Measurements from ENCODE around the gene DEFB131B.
"Not testable (repeated sequence)": the region's sequence is repeated elsewhere in the genome, so short reads cannot be mapped to it uniquely, and the experiment has no call there.

DEFB131B gene

GRCh38 chr11:71908218-71908617 is 30.0 kb downstream of the DEFB131B start:
- no peaks in the 10 kb centered on the region for H3K4me1 ChIP-seq (ENCODE audit: control insufficient read depth, insufficient read depth, low read depth, low read length)
- no peak overlapping the region for H3K4ac ChIP-seq (ENCODE audit: low read depth in 1 of 2, low read length in 2 of 2)
- no peak overlapping the region for H2AK5ac ChIP-seq (ENCODE audit: low read length, severe bottlenecking)
- H2BK5ac ChIP-seq (ENCODE audit: low read depth, low read length, poor library complexity, severe bottlenecking) = no peak overlapping the region
- H3K14ac ChIP-seq (ENCODE audit: low read length in 2 of 2) = no peak overlapping the region
- H2AFZ ChIP-seq (ENCODE audit: low read depth, low read length) = no peak overlapping the region
- no peaks in the 10 kb centered on the region for H3K79me1 ChIP-seq (replicated peaks; ENCODE audit: low read length, poor library complexity, severe bottlenecking)
- H4K8ac ChIP-seq (ENCODE audit: low read length) = no peak overlapping the region
- H3K4me3 ChIP-seq (ENCODE audit: insufficient read depth in 1 of 2, low read depth in 1 of 2, low read length in 2 of 2) = no peak overlapping the region
- peaks cover 5 to 6% of the 10 kb centered on the region in 2 experiments for H3K36me3 ChIP-seq (ENCODE audit: control insufficient read depth in 1 of 2, insufficient read depth in 2 of 2, low read depth in 1 of 2, low read length in 2 of 2)
- DNase-seq = no peak
- H3K23ac ChIP-seq (ENCODE audit: low read length in 2 of 2) = no peak overlapping the region
- no peak overlapping the region for H3K9ac ChIP-seq (ENCODE audit: low read length)
- no peak overlapping the region for H3K27ac ChIP-seq (ENCODE audit: low read length, poor library complexity, severe bottlenecking)
- no peak overlapping the region for H2BK12ac ChIP-seq (ENCODE audit: low read length in 2 of 2)
- H3K9me3 ChIP-seq (ENCODE audit: control insufficient read depth, low read length) = no peaks in the 10 kb centered on the region
- H2BK15ac ChIP-seq (ENCODE audit: low read depth, poor library complexity, severe bottlenecking) = no peak overlapping the region
- no peak overlapping the region for H2BK120ac ChIP-seq (ENCODE audit: low read depth, low read length)
- no peak overlapping the region for H4K91ac ChIP-seq (ENCODE audit: low read length)
- H3K27me3 ChIP-seq (ENCODE audit: control insufficient read depth in 1 of 2, insufficient read depth in 1 of 2, low read length in 2 of 2) = no peaks in the 10 kb centered on the region
- H3K18ac ChIP-seq (ENCODE audit: low read depth in 1 of 2, low read length in 2 of 2) = no peak overlapping the region
- no peak overlapping the region for H3K4me2 ChIP-seq (ENCODE audit: low read length, poor library complexity, severe bottlenecking)
- WGBS = 97% methylated on average over 5 of the region's 9 CpGs

- 90% methylated on average over 5 of the region's 5 CpGs for WGBS
- H3K4me1 ChIP-seq (ENCODE audit: control insufficient read depth, insufficient read depth, low read depth, low read length); H3K4ac ChIP-seq (ENCODE audit: low read depth in 1 of 2, low read length in 2 of 2); H3K14ac ChIP-seq (ENCODE audit: low read length in 2 of 2); H2AFZ ChIP-seq (ENCODE audit: low read depth, low read length); H3K18ac ChIP-seq (ENCODE audit: low read depth in 1 of 2, low read length in 2 of 2); H3K4me2 ChIP-seq (ENCODE audit: low read length, poor library complexity, severe bottlenecking); H3K9me3 ChIP-seq (ENCODE audit: control insufficient read depth, low read length); H2BK15ac ChIP-seq (ENCODE audit: low read depth, poor library complexity, severe bottlenecking); H3K9ac ChIP-seq (ENCODE audit: low read length); H4K8ac ChIP-seq (ENCODE audit: low read length); H2BK5ac ChIP-seq (ENCODE audit: low read depth, low read length, poor library complexity, severe bottlenecking); H3K23ac ChIP-seq (ENCODE audit: low read length in 2 of 2); H2AK5ac ChIP-seq (ENCODE audit: low read length, severe bottlenecking); H3K4me3 ChIP-seq (ENCODE audit: insufficient read depth in 1 of 2, low read depth in 1 of 2, low read length in 2 of 2); H2BK120ac ChIP-seq (ENCODE audit: low read depth, low read length); H3K79me1 ChIP-seq (replicated peaks; ENCODE audit: low read length, poor library complexity, severe bottlenecking); H3K27ac ChIP-seq (ENCODE audit: low read length, poor library complexity, severe bottlenecking); DNase-seq; H4K91ac ChIP-seq (ENCODE audit: low read length); H3K27me3 ChIP-seq (ENCODE audit: control insufficient read depth in 1 of 2, insufficient read depth in 1 of 2, low read length in 2 of 2); H2BK12ac ChIP-seq (ENCODE audit: low read length in 2 of 2): not testable (repeated sequence)
- H3K36me3 ChIP-seq (ENCODE audit: control insufficient read depth in 1 of 2, insufficient read depth in 2 of 2, low read depth in 1 of 2, low read length in 2 of 2) = peaks cover 10 to 12% of the 10 kb centered on the region in 2 experiments
These were observed 32.5 kb downstream of the DEFB131B start for GRCh38 chr11:71910775-71911174.

GRCh38 chr11:71911321-71911985 is 33.2 kb downstream of the DEFB131B start:
- H3K4me2 ChIP-seq (ENCODE audit: low read length, poor library complexity, severe bottlenecking) = not testable (repeated sequence)

GRCh38 chr11:71911986-71912340 is 33.7 kb downstream of the DEFB131B start:
- H4K8ac ChIP-seq (ENCODE audit: low read length); H3K27me3 ChIP-seq (ENCODE audit: control insufficient read depth in 1 of 2, insufficient read depth in 1 of 2, low read length in 2 of 2); H2BK12ac ChIP-seq (ENCODE audit: low read length in 2 of 2); H3K23ac ChIP-seq (ENCODE audit: low read length in 2 of 2); H2BK15ac ChIP-seq (ENCODE audit: low read depth, poor library complexity, severe bottlenecking); H3K79me1 ChIP-seq (replicated peaks; ENCODE audit: low read length, poor library complexity, severe bottlenecking); H3K4me1 ChIP-seq (ENCODE audit: control insufficient read depth, insufficient read depth, low read depth, low read length); H3K9me3 ChIP-seq (ENCODE audit: control insufficient read depth, low read length); H3K4ac ChIP-seq (ENCODE audit: low read depth in 1 of 2, low read length in 2 of 2); H3K9ac ChIP-seq (ENCODE audit: low read length); H4K91ac ChIP-seq (ENCODE audit: low read length); H2BK5ac ChIP-seq (ENCODE audit: low read depth, low read length, poor library complexity, severe bottlenecking); H2BK120ac ChIP-seq (ENCODE audit: low read depth, low read length); H3K4me2 ChIP-seq (ENCODE audit: low read length, poor library complexity, severe bottlenecking); H3K4me3 ChIP-seq (ENCODE audit: insufficient read depth in 1 of 2, low read depth in 1 of 2, low read length in 2 of 2); H2AK5ac ChIP-seq (ENCODE audit: low read length, severe bottlenecking); H3K27ac ChIP-seq (ENCODE audit: low read length, poor library complexity, severe bottlenecking); H3K18ac ChIP-seq (ENCODE audit: low read depth in 1 of 2, low read length in 2 of 2); H3K14ac ChIP-seq (ENCODE audit: low read length in 2 of 2); DNase-seq; H2AFZ ChIP-seq (ENCODE audit: low read depth, low read length): not testable (repeated sequence)
- WGBS = 95% methylated on average over 10 of the region's 10 CpGs
- H3K36me3 ChIP-seq (ENCODE audit: control insufficient read depth in 1 of 2, insufficient read depth in 2 of 2, low read depth in 1 of 2, low read length in 2 of 2) = peaks cover 18% of the 10 kb centered on the region in 2 experiments

More at GRCh38 chr11:71911321-71911985, 33.2 kb downstream of the DEFB131B start:
- not testable (repeated sequence) for H2BK5ac ChIP-seq (ENCODE audit: low read depth, low read length, poor library complexity, severe bottlenecking); H3K4ac ChIP-seq (ENCODE audit: low read depth in 1 of 2, low read length in 2 of 2); H3K27ac ChIP-seq (ENCODE audit: low read length, poor library complexity, severe bottlenecking); H3K9me3 ChIP-seq (ENCODE audit: control insufficient read depth, low read length); H3K23ac ChIP-seq (ENCODE audit: low read length in 2 of 2); H3K18ac ChIP-seq (ENCODE audit: low read depth in 1 of 2, low read length in 2 of 2); H3K14ac ChIP-seq (ENCODE audit: low read length in 2 of 2); H3K4me1 ChIP-seq (ENCODE audit: control insufficient read depth, insufficient read depth, low read depth, low read length); H2AFZ ChIP-seq (ENCODE audit: low read depth, low read length); H4K91ac ChIP-seq (ENCODE audit: low read length); DNase-seq; H3K9ac ChIP-seq (ENCODE audit: low read length); H3K4me3 ChIP-seq (ENCODE audit: insufficient read depth in 1 of 2, low read depth in 1 of 2, low read length in 2 of 2); H3K79me1 ChIP-seq (replicated peaks; ENCODE audit: low read length, poor library complexity, severe bottlenecking); H4K8ac ChIP-seq (ENCODE audit: low read length); H2BK120ac ChIP-seq (ENCODE audit: low read depth, low read length); H2AK5ac ChIP-seq (ENCODE audit: low read length, severe bottlenecking); H2BK12ac ChIP-seq (ENCODE audit: low read length in 2 of 2); H3K27me3 ChIP-seq (ENCODE audit: control insufficient read depth in 1 of 2, insufficient read depth in 1 of 2, low read length in 2 of 2); H2BK15ac ChIP-seq (ENCODE audit: low read depth, poor library complexity, severe bottlenecking)
- 90% methylated on average over 8 of the region's 10 CpGs for WGBS
- peaks cover 17 to 18% of the 10 kb centered on the region in 2 experiments for H3K36me3 ChIP-seq (ENCODE audit: control insufficient read depth in 1 of 2, insufficient read depth in 2 of 2, low read depth in 1 of 2, low read length in 2 of 2)
